Measurements from ENCODE around the gene SPATA21. TPM values are rescaled to one million over a fixed set of nuclear protein-coding genes. Genes with fewer than 3 reads are reported as not detected.
"Not testable (repeated sequence)": the region's sequence is repeated elsewhere in the genome, so short reads cannot be mapped to it uniquely, and the experiment has no call there.

The SPATA21 gene
- total RNA-seq, 1 donor from 2014 or later = not detected

DNA sequence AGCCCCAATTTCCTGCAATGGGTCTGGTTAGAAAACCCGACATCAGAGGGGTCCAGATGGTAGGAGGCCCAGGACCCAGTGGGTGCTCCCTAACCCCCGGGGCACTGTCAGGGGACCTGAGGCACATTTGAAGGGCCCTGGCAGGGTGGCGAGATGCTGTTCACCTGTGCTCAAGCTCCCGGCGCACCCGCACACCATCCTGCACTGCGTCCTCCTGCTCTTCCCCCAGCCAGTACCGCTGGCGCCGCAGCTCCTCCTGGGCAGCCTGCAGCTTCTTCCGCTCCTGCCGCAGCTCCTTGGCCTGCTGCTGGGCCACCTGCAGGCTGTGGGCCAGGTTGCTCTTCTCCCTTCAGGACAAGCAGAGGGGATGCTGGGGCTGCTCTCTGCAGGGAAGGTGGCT is 40.9 kb upstream of the SPATA21 start:
- no peak for TF ChIP-seq CTCF (IDR thresholded peaks at IDR 0.05)
- H3K4me1 ChIP-seq = no peaks in the 10 kb centered on the region
- no peaks in the 10 kb centered on the region for H3K27me3 ChIP-seq
- H3K4me3 ChIP-seq = no peak overlapping the region
- H3K9me3 ChIP-seq = no peaks in the 10 kb centered on the region
- DNase-seq (ENCODE audit: low spot score in 2 of 2) = no peak
- H3K27ac ChIP-seq = no peak overlapping the region
- intact Hi-C loops (cut with DNase I) = no loop called here
- peaks cover 58 to 80% of the 10 kb centered on the region in 2 donors for H3K36me3 ChIP-seq

DNA sequence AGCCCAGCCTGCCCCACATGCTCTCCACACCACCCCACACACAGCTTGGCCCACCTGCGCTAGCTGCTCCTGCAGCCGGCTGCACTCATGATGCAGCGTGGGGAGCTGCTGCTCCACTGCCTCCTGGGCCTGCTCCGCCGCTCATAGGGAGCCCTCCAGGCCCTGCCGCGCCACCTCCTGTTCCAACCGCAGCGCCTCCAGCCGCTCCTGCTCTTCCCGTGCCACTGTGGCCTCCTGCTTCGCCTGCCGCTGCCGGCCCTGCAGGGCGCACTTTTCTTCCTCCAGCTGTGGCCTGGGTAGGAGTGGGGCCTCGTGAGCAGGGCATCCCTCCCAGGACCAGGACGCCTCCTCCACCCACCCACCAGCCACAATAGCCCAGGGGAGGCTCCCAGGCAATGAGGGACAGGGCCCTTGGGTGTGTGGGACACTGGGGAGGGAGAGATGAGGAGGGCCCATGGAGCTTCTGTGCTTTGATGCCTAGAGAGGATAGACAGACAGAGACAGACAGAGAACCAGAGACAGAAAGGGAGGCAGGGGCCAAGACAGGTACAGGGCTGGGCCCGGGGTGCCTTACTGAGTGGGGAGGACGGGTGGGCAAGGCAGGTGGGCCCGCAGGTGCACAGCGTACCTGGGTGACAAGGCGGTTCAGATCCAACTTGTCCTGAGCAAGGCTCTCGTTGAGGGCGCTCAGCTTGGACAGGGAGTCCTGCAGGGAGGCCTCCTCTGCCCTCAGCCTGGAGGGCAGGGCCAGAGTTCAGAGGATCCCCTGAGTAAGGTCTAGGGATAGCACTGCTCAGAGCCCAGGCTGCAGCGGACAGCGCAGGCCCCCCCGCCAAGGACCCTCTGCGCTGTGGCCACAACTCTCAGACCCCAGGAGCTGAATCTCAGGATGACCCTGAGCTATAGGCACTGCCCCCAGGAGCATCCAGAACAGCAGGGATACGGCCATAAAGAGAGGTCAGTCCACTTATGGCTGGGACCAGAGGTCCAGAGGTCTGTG is 38.8 kb upstream of the SPATA21 start:
- H3K4me1 ChIP-seq; H3K27me3 ChIP-seq; H3K27ac ChIP-seq; H3K4me3 ChIP-seq; H3K9me3 ChIP-seq; intact Hi-C loops (cut with DNase I); DNase-seq (ENCODE audit: low spot score in 2 of 2): not testable (repeated sequence)
- H3K36me3 ChIP-seq = peaks cover 49 to 73% of the 10 kb centered on the region in 2 donors

GRCh38 chr1:16474891-16475290 is 37.7 kb upstream of the SPATA21 start:
- H3K4me3 ChIP-seq; H3K27ac ChIP-seq; DNase-seq (ENCODE audit: low spot score in 2 of 2); H3K4me1 ChIP-seq; H3K9me3 ChIP-seq; H3K27me3 ChIP-seq; intact Hi-C loops (cut with DNase I): not testable (repeated sequence)
- peaks cover 44 to 61% of the 10 kb centered on the region in 2 donors for H3K36me3 ChIP-seq

DNA sequence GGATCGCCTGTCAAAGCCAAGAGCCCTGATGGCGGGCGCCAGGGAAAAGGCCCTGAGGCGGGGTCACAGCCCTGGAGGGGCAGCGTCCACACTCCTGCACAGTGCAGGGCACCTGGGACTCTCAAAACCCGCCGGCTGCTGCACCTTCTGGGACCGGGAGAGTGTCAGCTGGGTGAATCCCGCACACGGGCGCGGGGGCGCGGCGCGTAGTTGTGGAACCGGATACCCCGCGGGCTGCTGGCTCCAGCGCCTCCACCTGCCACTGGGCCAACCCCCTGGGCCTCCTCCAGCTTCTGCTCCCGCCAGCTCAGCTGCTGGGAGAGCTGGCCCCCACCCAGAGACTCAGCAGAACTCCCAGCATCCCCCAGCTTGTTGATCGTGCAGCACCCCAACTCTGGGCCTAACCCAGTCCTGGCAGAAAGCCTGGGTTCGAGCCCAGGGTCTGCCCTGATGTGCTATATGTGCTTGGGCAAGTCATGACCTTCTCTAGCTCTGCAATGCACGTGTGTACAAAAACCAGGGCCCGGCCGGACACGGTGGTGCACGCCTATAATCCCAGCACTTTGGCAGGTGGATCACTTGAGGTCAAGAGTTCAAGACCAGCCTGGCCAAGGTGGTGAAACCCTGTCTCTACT is 37.1 kb upstream of the SPATA21 start:
- DNase-seq (ENCODE audit: low spot score in 2 of 2) = no peak
- no peak for TF ChIP-seq CTCF (IDR thresholded peaks at IDR 0.05)
- Histone ChIP-seq H3K36me3 (peaks cover 44 to 59% of the 10 kb centered on the region in 2 donors), H3K4me3 (no peak overlapping the region), H3K27ac (no peak overlapping the region), H3K4me1 (no peaks in the 10 kb centered on the region), H3K9me3 (no peaks in the 10 kb centered on the region), H3K27me3 (no peaks in the 10 kb centered on the region)
- intact Hi-C loops (cut with DNase I) = no loop called here

- H3K9me3 ChIP-seq = no peaks in the 10 kb centered on the region
- H3K4me3 ChIP-seq = no peak overlapping the region
- TF ChIP-seq CTCF (IDR thresholded peaks at IDR 0.05) = no peak
- no peaks in the 10 kb centered on the region for H3K4me1 ChIP-seq
- intact Hi-C loops (cut with DNase I) = no loop called here
- DNase-seq (ENCODE audit: low spot score in 2 of 2) = no peak
- H3K27me3 ChIP-seq = no peaks in the 10 kb centered on the region
- H3K27ac ChIP-seq = no peak overlapping the region
- peaks cover 5 to 29% of the 10 kb centered on the region in 2 donors for H3K36me3 ChIP-seq
These were observed 31.3 kb upstream of the SPATA21 start for GRCh38 chr1:16468558-16468957.

DNA sequence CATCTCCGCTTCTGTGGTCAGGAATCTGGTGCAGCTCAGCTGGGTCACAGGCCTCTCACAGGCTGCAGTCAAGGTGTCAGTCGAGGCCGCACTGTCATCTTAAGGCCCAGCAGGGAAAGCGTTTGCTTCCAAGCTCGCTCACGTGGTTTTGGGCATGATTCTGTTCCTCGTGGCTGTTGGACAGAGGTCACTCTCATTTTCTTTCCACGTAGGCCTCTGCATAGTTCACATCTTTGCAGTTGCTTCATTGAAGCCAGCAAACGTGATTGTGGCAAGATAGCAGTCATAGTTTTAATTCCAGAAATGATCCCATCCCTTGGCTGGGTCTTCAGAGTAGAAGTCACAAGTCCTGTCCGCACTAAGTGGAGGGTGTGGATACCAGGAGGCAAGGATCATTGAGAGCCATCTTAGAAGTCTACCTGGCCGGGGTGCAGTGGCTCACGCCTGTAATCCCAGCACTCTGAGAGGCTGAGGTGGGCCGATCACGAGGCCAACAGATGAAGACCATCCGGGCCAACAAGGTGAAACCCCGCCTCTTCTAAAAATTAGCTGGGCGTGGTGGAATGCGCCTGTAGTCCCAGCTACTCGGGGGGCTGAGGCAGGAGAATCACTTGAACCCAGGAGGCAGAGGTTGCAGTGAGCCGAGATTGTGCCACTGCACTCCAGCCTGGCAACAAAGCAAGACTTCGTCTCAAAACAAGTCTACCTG is 27.8 kb upstream of the SPATA21 start:
- DNase-seq (ENCODE audit: low spot score in 2 of 2) = no peak

More for the DNA sequence above, 27.8 kb upstream of the SPATA21 start:
- Histone ChIP-seq H3K4me1 (no peaks in the 10 kb centered on the region), H3K36me3 (peaks cover 17 to 19% of the 10 kb centered on the region in 2 donors), H3K4me3 (no peak overlapping the region), H3K27me3 (no peaks in the 10 kb centered on the region), H3K9me3 (no peaks in the 10 kb centered on the region), H3K27ac (no peak overlapping the region)
- intact Hi-C loops (cut with DNase I) = no loop called here
- TF ChIP-seq CTCF (IDR thresholded peaks at IDR 0.05) = no peak
